Measurements from ENCODE around the gene BLACAT1. TPM values are rescaled to one million over a fixed set of nuclear protein-coding genes. Genes with fewer than 3 reads are reported as not detected.

BLACAT1 gene
- not detected for total RNA-seq

GRCh38 chr1:205455581-205456382 is at the start of gene BLACAT1:
Gene BLACAT1, minus strand, starts transcription at chr1:205456045.
- no peaks in the 10 kb centered on the region for H3K36me3 ChIP-seq
- H3K4me3 ChIP-seq: peak within 1 kb of the TSS; percentile 43
- TF ChIP-seq, protein P1, sequence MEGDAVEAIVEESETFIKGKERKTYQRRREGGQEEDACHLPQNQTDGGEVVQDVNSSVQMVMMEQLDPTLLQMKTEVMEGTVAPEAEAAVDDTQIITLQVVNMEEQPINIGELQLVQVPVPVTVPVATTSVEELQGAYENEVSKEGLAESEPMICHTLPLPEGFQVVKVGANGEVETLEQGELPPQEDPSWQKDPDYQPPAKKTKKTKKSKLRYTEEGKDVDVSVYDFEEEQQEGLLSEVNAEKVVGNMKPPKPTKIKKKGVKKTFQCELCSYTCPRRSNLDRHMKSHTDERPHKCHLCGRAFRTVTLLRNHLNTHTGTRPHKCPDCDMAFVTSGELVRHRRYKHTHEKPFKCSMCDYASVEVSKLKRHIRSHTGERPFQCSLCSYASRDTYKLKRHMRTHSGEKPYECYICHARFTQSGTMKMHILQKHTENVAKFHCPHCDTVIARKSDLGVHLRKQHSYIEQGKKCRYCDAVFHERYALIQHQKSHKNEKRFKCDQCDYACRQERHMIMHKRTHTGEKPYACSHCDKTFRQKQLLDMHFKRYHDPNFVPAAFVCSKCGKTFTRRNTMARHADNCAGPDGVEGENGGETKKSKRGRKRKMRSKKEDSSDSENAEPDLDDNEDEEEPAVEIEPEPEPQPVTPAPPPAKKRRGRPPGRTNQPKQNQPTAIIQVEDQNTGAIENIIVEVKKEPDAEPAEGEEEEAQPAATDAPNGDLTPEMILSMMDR (IDR thresholded peaks at IDR 0.05): no peak
- peaks cover 16% of the 10 kb centered on the region for H3K27me3 ChIP-seq (replicated peaks; ENCODE audit: insufficient read depth)
- H3K27ac ChIP-seq: peak within 1 kb of the TSS in 1 of 2 donors; percentile 22
- no peaks in the 10 kb centered on the region for H3K9me3 ChIP-seq
- DNase-seq (ENCODE audit: low spot score) (no peak), ATAC-seq (ENCODE audit: insufficient number of reproducible peaks, low FRiP score, low read depth) (no peak)
- peaks cover 13 to 16% of the 10 kb centered on the region in 2 donors for H3K4me1 ChIP-seq (ENCODE audit: control insufficient read depth in 1 of 2, low read depth in 2 of 2)

DNA sequence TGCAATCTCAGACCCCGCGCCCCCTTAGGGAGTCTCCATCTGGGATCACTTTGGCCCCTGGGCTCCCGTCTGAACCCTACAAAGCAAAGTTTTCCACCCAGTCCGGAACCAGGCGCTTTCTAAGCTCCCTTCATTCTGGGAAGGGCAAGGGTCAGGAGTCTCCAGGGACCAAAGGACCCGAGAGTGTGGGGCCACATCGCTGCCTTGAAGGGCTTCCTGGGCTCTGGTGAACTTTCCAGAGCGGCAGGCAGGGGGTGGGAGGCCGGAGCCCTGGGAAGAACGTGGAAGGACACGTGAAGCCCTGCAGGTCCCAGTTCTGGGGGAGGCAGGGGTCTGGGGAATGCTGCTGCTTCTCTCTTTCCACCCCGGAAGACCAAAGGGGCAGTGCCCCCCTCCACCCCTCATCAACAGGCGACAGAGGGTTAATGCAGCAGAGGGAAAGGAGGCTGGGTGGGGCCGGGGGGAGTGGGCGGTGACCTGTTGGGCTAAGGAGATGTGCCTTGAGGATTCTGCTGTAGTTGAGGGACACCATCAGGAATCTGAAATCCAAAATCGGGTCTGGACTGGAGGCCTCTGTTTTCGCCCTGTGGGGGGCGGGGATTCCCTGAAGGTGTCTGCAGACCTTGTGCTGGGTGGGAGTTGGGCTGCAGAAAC is 49.4 kb upstream of the BLACAT1 start:
- ATAC-seq (ENCODE audit: insufficient number of reproducible peaks, low FRiP score, low read depth) (no peak), DNase-seq (ENCODE audit: low spot score) (no peak)
- peaks cover 13 to 27% of the 10 kb centered on the region in 2 donors for H3K4me1 ChIP-seq (ENCODE audit: control insufficient read depth in 1 of 2, low read depth in 2 of 2)
- no peaks in the 10 kb centered on the region for H3K9me3 ChIP-seq
- H3K27me3 ChIP-seq (replicated peaks; ENCODE audit: insufficient read depth): no peaks in the 10 kb centered on the region
- TF ChIP-seq, protein P1 (IDR thresholded peaks at IDR 0.05): no peak
- peak overlapping the region; percentile 73 to 78 for H3K27ac ChIP-seq
- no peaks in the 10 kb centered on the region for H3K36me3 ChIP-seq
- peak overlapping the region; percentile 100 for H3K4me3 ChIP-seq

DNA sequence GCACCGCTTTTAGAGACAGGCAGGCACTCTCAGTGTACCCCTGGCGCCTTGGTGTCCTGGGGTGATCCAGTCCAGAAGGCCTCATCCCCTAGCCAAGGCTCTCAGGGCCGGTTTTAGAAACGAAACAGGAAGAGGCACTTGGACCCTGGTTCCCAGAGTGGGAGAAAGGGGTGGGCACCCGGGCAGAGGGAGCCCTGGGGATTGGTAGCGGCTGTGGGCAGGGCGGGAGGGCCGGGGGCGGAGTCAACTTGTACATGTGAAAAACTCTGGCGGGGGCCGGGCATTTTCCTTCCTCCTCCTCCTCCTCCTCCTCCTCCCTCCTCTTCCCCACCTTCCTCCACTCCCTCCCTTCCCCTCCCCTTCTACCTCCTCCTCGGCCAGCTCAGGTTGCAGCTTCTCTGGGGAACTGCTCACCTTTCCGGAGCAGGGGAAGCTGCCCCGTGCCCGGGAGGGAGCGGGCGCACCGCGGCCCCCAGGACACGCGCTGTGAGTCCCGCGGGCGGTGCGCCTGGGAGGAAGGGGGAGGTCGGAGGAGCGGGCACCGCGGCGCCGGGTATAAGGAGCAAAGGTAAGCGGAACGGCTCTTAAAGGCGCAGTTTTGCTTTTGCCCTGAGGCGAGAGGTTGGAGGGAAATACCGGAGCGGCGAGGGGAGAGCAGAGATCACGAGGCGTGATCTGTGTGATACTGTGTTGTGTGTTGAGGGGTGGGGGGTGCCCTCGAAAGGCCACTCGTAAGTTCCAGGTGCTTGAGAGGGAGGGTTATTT is 48.6 kb upstream of the BLACAT1 start, which contains the start of gene CDK18:
Gene CDK18 (plus strand): TSS at position 359 of the 765 bp plus-strand sequence. CDS start 18,499 bp downstream, outside the sequence.
- Histone ChIP-seq H3K27ac (peak within 1 kb of the TSS; percentile 73 to 78), H3K9me3 (no peaks in the 10 kb centered on the region), H3K27me3 (replicated peaks; ENCODE audit: insufficient read depth) (no peaks in the 10 kb centered on the region), H3K36me3 (no peaks in the 10 kb centered on the region), H3K4me3 (peak within 1 kb of the TSS; percentile 100), H3K4me1 (ENCODE audit: control insufficient read depth in 1 of 2, low read depth in 2 of 2) (peaks cover 13 to 20% of the 10 kb centered on the region in 2 donors)
- TF ChIP-seq, protein P1 (IDR thresholded peaks at IDR 0.05): no peak
- peak; percentile 46 for ATAC-seq (ENCODE audit: insufficient number of reproducible peaks, low FRiP score, low read depth)
- peak; percentile 41 for DNase-seq (ENCODE audit: low spot score)

DNA sequence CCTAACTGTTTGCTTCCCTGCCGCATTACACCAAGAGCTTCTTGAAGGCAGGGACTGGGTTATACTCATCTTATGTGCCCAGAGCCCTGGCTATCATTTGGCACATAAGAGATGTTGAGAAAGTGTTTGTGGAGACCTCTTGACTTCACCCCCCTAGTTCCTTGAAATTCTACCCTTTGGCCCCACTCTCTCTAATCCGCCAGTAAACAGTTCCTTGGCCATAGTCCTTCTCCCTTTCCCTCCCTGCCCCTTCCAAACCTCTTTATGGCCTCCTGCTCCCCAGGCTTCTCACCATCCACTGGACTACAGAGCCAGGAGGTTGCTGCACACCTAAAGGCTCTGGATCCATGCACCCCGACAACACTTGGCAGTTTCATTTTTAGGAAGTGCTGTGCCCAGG is 47.1 kb upstream of the BLACAT1 start:
- Histone ChIP-seq H3K36me3 (no peaks in the 10 kb centered on the region), H3K4me3 (no peak overlapping the region), H3K27ac (no peak overlapping the region), H3K4me1 (ENCODE audit: control insufficient read depth in 1 of 2, low read depth in 2 of 2) (peaks cover 13 to 20% of the 10 kb centered on the region in 2 donors), H3K9me3 (no peaks in the 10 kb centered on the region), H3K27me3 (replicated peaks; ENCODE audit: insufficient read depth) (no peaks in the 10 kb centered on the region)
- ATAC-seq (ENCODE audit: insufficient number of reproducible peaks, low FRiP score, low read depth) (no peak), DNase-seq (ENCODE audit: low spot score) (no peak)
- TF ChIP-seq, protein P1 (IDR thresholded peaks at IDR 0.05): no peak
